ENCODE results near the gene CSTA. TPM values are rescaled to one million over a fixed set of nuclear protein-coding genes. Genes with fewer than 3 reads are reported as not detected.
A peak's percentile ranks its signal among the peaks of the same experiment; 100 is the strongest.

CSTA gene
- total and polyA plus RNA-seq, 2 donors from 2014 or later = 0.80 to 4.6 TPM

DNA sequence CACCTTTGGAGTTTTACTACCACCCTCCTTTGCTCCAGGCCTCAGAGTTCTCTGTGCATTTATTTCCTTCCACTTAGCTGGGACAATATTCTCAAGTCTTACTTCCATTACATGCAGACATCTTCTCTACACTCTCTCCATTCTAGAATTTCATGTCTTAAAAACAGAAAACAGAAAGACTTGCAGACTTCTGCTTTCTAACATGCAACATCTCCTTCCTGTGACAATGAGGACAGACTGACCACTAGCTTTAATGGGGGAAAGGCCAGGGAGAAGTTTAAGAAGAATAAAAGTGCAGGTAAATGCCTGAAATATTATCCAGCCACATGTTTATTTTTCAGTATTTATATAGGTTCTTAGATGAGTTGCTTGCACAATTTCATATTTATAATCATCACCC lies 17.1 kb upstream of the CSTA start:
- no peak for FAIRE-seq
- intact Hi-C loops (cut with DNase I) = no loop called here
- no peak overlapping the region for H3K9ac ChIP-seq (ENCODE audit: low read length in 3 of 3)
- DNase-seq = no peak
- H3K4me1 ChIP-seq (ENCODE audit: control insufficient read depth in 2 of 3, insufficient read depth in 2 of 3, low read depth in 1 of 3, low read length in 3 of 3) = peaks cover 0 to 25% (median 0%) of the 10 kb centered on the region in 3 donors
- no peaks in the 10 kb centered on the region for H3K27me3 ChIP-seq (ENCODE audit: control insufficient read depth, insufficient read depth, low read length)
- peak overlapping the region in 1 of 2 donors; percentile 40 for H3K27ac ChIP-seq (ENCODE audit: low read depth in 2 of 2, low read length in 2 of 2)
- H3K36me3 ChIP-seq (ENCODE audit: control insufficient read depth in 2 of 3, insufficient read depth in 3 of 3, low read length in 3 of 3) = no peaks in the 10 kb centered on the region
- no peaks in the 10 kb centered on the region for H3K9me3 ChIP-seq (ENCODE audit: control insufficient read depth in 2 of 3, insufficient read depth in 1 of 3, low read length in 3 of 3)
- TF ChIP-seq, protein P1, sequence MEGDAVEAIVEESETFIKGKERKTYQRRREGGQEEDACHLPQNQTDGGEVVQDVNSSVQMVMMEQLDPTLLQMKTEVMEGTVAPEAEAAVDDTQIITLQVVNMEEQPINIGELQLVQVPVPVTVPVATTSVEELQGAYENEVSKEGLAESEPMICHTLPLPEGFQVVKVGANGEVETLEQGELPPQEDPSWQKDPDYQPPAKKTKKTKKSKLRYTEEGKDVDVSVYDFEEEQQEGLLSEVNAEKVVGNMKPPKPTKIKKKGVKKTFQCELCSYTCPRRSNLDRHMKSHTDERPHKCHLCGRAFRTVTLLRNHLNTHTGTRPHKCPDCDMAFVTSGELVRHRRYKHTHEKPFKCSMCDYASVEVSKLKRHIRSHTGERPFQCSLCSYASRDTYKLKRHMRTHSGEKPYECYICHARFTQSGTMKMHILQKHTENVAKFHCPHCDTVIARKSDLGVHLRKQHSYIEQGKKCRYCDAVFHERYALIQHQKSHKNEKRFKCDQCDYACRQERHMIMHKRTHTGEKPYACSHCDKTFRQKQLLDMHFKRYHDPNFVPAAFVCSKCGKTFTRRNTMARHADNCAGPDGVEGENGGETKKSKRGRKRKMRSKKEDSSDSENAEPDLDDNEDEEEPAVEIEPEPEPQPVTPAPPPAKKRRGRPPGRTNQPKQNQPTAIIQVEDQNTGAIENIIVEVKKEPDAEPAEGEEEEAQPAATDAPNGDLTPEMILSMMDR (IDR thresholded peaks at IDR 0.05; ENCODE audit: borderline replicate concordance, extremely low read depth, insufficient read depth) = no peak
- no peak overlapping the region for H3K4me3 ChIP-seq (ENCODE audit: low read length in 3 of 3)

GRCh38 chr3:122310361-122310760 lies 14.7 kb upstream of the CSTA start:
- Histone ChIP-seq H3K27ac (ENCODE audit: low read depth in 2 of 2, low read length in 2 of 2) (no peak overlapping the region), H3K9ac (ENCODE audit: low read length in 3 of 3) (no peak overlapping the region)

DNA sequence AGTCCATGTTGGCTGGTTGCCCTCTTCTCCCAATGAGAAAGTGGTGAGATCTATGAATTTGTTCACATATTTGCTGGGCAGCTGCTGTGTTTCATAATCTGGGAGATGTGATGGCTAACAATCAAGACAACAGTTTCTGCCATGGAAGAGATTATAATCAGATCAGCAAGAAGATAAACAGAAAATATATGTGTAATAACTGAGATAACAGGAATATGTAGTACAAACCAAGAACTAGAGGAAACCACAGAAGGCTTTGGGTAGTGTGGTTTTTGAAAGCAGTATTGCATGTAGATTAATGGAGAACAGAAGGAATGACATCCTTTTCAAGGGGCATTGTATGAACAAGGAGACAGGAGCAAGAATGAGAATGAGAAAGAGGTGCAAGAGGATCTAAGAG lies 12.2 kb upstream of the CSTA start:
- FAIRE-seq (no peak), DNase-seq (no peak)
- H3K27me3 ChIP-seq (ENCODE audit: control insufficient read depth, insufficient read depth, low read length) = no peaks in the 10 kb centered on the region
- no peak overlapping the region for H3K4me3 ChIP-seq (ENCODE audit: low read length in 3 of 3)
- H3K27ac ChIP-seq (ENCODE audit: low read depth in 2 of 2, low read length in 2 of 2) = no peak overlapping the region
- no peaks in the 10 kb centered on the region for H3K36me3 ChIP-seq (ENCODE audit: control insufficient read depth in 2 of 3, insufficient read depth in 3 of 3, low read length in 3 of 3)
- TF ChIP-seq, protein P1 (IDR thresholded peaks at IDR 0.05; ENCODE audit: borderline replicate concordance, extremely low read depth, insufficient read depth) = no peak
- no peak overlapping the region for H3K9ac ChIP-seq (ENCODE audit: low read length in 3 of 3)
- peaks cover 0 to under 1% (median 0%) of the 10 kb centered on the region in 3 donors for H3K4me1 ChIP-seq (ENCODE audit: control insufficient read depth in 2 of 3, insufficient read depth in 2 of 3, low read depth in 1 of 3, low read length in 3 of 3)
- intact Hi-C loops (cut with DNase I) = no loop called here
- H3K9me3 ChIP-seq (ENCODE audit: control insufficient read depth in 2 of 3, insufficient read depth in 1 of 3, low read length in 3 of 3) = no peaks in the 10 kb centered on the region

More at GRCh38 chr3:122310361-122310760, 14.7 kb upstream of the CSTA start:
- H3K4me1 ChIP-seq (ENCODE audit: control insufficient read depth in 2 of 3, insufficient read depth in 2 of 3, low read depth in 1 of 3, low read length in 3 of 3) = peaks cover 0 to 22% (median 0%) of the 10 kb centered on the region in 3 donors
- no peak for FAIRE-seq
- intact Hi-C loops (cut with DNase I) = no loop called here
- no peaks in the 10 kb centered on the region for H3K27me3 ChIP-seq (ENCODE audit: control insufficient read depth, insufficient read depth, low read length)
- no peak overlapping the region for H3K4me3 ChIP-seq (ENCODE audit: low read length in 3 of 3)
- TF ChIP-seq, protein P1 (IDR thresholded peaks at IDR 0.05; ENCODE audit: borderline replicate concordance, extremely low read depth, insufficient read depth) = no peak
- H3K9me3 ChIP-seq (ENCODE audit: control insufficient read depth in 2 of 3, insufficient read depth in 1 of 3, low read length in 3 of 3) = no peaks in the 10 kb centered on the region
- no peaks in the 10 kb centered on the region for H3K36me3 ChIP-seq (ENCODE audit: control insufficient read depth in 2 of 3, insufficient read depth in 3 of 3, low read length in 3 of 3)
- DNase-seq = peak in 2 of 5 donors; percentile 22 to 27

DNA sequence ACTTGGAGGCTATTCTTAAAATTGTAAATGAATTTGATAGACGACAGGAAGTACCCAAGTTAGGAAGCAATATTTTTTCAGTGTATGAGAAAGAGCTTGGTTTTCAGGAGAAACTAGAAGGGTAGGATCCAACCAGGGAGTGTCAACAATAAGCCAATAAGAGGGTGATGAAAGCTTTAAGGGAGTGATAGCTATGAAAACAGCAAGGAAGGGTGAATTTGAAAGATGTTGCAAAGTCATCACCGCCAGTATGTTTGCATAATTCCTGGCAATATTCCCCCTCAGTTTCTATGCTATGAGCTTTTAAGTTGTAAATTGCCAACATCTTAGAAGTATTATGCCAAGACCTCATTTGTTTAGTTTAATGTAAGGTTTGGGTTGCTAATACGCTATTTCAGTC lies 11.8 kb upstream of the CSTA start:
- Histone ChIP-seq H3K27ac (ENCODE audit: low read depth in 2 of 2, low read length in 2 of 2) (no peak overlapping the region), H3K9ac (ENCODE audit: low read length in 3 of 3) (no peak overlapping the region), H3K4me3 (ENCODE audit: low read length in 3 of 3) (no peak overlapping the region), H3K9me3 (ENCODE audit: control insufficient read depth in 2 of 3, insufficient read depth in 1 of 3, low read length in 3 of 3) (no peaks in the 10 kb centered on the region), H3K36me3 (ENCODE audit: control insufficient read depth in 2 of 3, insufficient read depth in 3 of 3, low read length in 3 of 3) (no peaks in the 10 kb centered on the region), H3K27me3 (ENCODE audit: control insufficient read depth, insufficient read depth, low read length) (no peaks in the 10 kb centered on the region), H3K4me1 (ENCODE audit: control insufficient read depth in 2 of 3, insufficient read depth in 2 of 3, low read depth in 1 of 3, low read length in 3 of 3) (no peaks in the 10 kb centered on the region)
- intact Hi-C loops (cut with DNase I) = no loop called here
- FAIRE-seq (no peak), DNase-seq (no peak)
- TF ChIP-seq, protein P1 (IDR thresholded peaks at IDR 0.05; ENCODE audit: borderline replicate concordance, extremely low read depth, insufficient read depth) = no peak

Data from kidney (tissue), 14 donors.